ENCODE results near the gene CDCP1.

CDCP1 gene, protein sequence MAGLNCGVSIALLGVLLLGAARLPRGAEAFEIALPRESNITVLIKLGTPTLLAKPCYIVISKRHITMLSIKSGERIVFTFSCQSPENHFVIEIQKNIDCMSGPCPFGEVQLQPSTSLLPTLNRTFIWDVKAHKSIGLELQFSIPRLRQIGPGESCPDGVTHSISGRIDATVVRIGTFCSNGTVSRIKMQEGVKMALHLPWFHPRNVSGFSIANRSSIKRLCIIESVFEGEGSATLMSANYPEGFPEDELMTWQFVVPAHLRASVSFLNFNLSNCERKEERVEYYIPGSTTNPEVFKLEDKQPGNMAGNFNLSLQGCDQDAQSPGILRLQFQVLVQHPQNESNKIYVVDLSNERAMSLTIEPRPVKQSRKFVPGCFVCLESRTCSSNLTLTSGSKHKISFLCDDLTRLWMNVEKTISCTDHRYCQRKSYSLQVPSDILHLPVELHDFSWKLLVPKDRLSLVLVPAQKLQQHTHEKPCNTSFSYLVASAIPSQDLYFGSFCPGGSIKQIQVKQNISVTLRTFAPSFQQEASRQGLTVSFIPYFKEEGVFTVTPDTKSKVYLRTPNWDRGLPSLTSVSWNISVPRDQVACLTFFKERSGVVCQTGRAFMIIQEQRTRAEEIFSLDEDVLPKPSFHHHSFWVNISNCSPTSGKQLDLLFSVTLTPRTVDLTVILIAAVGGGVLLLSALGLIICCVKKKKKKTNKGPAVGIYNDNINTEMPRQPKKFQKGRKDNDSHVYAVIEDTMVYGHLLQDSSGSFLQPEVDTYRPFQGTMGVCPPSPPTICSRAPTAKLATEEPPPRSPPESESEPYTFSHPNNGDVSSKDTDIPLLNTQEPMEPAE

DNA sequence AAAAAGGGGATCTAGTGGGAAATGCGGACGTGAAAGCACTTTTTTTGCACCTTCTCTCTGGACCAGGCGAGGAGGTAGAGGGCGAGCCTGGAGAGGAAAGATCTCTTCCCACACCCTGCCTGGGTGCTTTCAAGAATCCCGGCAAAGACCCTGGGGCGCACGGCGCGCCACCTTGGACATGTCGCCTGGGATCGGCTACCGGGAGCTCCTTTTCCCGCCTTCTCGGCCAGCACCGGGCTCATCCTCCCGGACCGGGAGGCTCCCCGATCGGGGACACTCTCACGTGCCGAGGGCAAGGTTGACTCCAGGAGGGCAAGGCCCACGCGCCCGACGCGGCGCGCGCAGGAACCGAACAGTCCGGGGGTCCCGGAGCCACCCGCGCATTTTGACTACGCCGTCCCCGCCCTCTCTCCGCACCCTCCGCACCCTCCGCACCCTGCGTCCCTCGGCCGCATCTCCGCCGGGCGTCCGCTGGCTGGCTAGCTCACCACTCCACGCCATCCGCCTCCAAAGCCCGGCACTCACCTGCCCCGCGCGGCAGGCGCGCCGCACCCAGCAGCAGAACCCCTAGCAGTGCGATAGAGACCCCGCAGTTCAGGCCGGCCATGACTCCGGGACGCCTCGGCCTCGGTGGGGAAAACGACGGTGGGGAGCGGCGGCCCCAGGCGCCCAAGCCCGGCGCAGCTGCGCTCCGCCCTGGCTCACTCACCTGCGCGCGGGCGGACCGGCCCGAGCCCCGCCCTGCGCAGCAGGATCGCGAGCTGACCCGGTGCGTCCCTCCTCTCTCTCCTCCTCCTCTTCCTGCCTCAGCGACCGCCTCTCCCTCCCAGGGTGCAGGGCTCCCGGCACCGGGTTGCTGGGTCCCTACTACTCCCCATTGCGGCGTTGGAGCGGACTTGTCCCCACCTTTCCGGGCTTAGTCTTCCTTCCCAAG is at the start of gene CDCP1:
TSS of gene CDCP1 (minus strand) at position 698 of the 934 bp plus-strand sequence. CDS start at position 607, 91 bp downstream.
- no peak within 1 kb of the TSS for H2AFZ ChIP-seq (ENCODE audit: low read depth, low read length)
- H3K9me3 ChIP-seq (ENCODE audit: low read length), result peaks cover 7% of the 10 kb centered on the region
- peak within 1 kb of the TSS; percentile 1 for H3K4me3 ChIP-seq (ENCODE audit: low read length)
- peaks cover 39% of the 10 kb centered on the region for H3K27me3 ChIP-seq (ENCODE audit: insufficient read depth, low read length)
- H3K4me1 ChIP-seq (ENCODE audit: insufficient read depth, low read length), result no peaks in the 10 kb centered on the region
- H3K36me3 ChIP-seq (ENCODE audit: insufficient read depth, low read length), result no peaks in the 10 kb centered on the region

GRCh38 chr3:45194791-45195190 is 48.6 kb upstream of the CDCP1 start:
- no peaks in the 10 kb centered on the region for H3K9me3 ChIP-seq (ENCODE audit: low read length)
- peaks cover 2% of the 10 kb centered on the region for H3K4me1 ChIP-seq (ENCODE audit: insufficient read depth, low read length)
- no peaks in the 10 kb centered on the region for H3K36me3 ChIP-seq (ENCODE audit: insufficient read depth, low read length)
- no peaks in the 10 kb centered on the region for H3K27me3 ChIP-seq (ENCODE audit: insufficient read depth, low read length)
- no peak overlapping the region for H3K4me3 ChIP-seq (ENCODE audit: low read length)
- no peak overlapping the region for H2AFZ ChIP-seq (ENCODE audit: low read depth, low read length)

- Histone ChIP-seq H3K27me3 (ENCODE audit: insufficient read depth, low read length) (no peaks in the 10 kb centered on the region), H2AFZ (ENCODE audit: low read depth, low read length) (no peak overlapping the region), H3K36me3 (ENCODE audit: insufficient read depth, low read length) (no peaks in the 10 kb centered on the region), H3K4me3 (ENCODE audit: low read length) (no peak overlapping the region), H3K9me3 (ENCODE audit: low read length) (no peaks in the 10 kb centered on the region), H3K4me1 (ENCODE audit: insufficient read depth, low read length) (no peaks in the 10 kb centered on the region)
These were observed 45.8 kb upstream of the CDCP1 start for GRCh38 chr3:45191924-45192417.

- Histone ChIP-seq H3K4me3 (ENCODE audit: low read length) (no peak overlapping the region), H3K36me3 (ENCODE audit: insufficient read depth, low read length) (no peaks in the 10 kb centered on the region), H3K27me3 (ENCODE audit: insufficient read depth, low read length) (no peaks in the 10 kb centered on the region), H3K9me3 (ENCODE audit: low read length) (no peaks in the 10 kb centered on the region), H2AFZ (ENCODE audit: low read depth, low read length) (no peak overlapping the region), H3K4me1 (ENCODE audit: insufficient read depth, low read length) (no peaks in the 10 kb centered on the region)
These were observed 45.2 kb upstream of the CDCP1 start for GRCh38 chr3:45191424-45191823.

DNA sequence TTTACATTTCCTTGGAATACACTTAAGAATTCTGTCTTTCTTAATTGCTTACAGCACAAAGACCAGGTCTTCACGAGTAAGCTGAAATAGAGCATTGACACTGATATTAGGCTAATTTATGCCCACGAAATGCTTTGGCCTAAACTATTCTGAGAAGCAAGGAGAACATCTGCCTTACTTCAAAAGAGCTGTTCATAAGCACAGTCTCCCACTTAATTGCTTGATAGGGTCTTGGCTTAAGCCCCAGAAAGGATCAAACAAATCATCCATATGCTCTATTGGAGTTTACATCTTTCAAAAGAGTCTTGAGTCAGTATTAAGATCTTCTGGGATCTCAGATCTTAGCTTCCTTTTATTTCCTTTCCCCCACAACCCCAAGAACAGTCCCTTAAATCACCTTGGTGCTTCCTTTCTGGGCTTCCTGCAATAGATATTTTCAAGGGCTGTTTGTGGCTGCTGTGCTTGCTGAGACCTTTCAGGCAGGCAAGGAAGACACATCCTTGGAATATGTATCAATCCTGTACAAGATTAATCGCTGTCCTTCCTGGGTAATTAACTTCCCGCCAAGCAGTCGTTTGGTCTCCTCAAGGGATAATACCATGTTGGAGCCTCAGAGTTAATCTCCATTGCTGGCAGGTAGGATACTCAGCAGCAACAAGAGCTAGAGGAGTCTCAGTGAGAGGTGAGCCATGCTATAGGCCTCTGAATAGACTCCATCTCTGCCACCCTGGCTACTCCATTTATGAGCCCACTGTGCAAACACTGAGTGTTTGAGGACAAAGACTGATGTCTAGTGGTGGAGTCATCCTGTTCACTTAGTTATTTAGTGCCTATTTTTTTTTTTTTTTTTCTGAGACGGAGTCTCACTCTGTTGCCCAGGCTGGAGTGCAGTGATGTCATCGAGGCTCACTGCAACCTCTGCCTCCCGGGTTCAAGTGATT is 42.8 kb upstream of the CDCP1 start:
- Histone ChIP-seq H2AFZ (ENCODE audit: low read depth, low read length) (no peak overlapping the region), H3K9me3 (ENCODE audit: low read length) (no peaks in the 10 kb centered on the region), H3K36me3 (ENCODE audit: insufficient read depth, low read length) (no peaks in the 10 kb centered on the region), H3K27me3 (ENCODE audit: insufficient read depth, low read length) (no peaks in the 10 kb centered on the region), H3K4me1 (ENCODE audit: insufficient read depth, low read length) (no peaks in the 10 kb centered on the region), H3K4me3 (ENCODE audit: low read length) (no peak overlapping the region)

DNA sequence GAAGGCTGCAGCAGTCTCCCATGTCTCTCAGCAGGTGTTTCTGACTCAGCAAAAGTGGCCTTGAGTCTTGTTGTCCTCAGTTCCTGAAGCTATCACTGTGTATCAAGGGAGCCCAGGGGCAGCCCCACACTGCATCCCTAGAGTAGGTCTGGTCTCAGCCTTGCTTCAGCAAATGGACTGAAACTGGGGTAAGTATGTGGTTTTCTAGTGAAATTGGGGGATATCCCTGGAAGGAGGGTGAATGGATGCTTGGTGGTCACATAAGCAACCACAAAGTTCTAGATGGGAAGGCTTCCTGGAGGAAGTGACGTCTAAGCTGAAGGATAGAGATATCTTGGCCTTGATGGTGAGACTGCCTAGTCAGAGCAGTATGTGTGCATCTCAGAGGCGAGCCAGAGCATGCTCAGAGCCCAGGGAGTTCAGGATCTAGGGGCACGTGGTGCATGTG is 41.5 kb upstream of the CDCP1 start:
- peaks cover 10% of the 10 kb centered on the region for H3K4me1 ChIP-seq (ENCODE audit: insufficient read depth, low read length)
- H3K4me3 ChIP-seq (ENCODE audit: low read length), result no peak overlapping the region
- H3K9me3 ChIP-seq (ENCODE audit: low read length), result no peaks in the 10 kb centered on the region
- no peaks in the 10 kb centered on the region for H3K36me3 ChIP-seq (ENCODE audit: insufficient read depth, low read length)
- H2AFZ ChIP-seq (ENCODE audit: low read depth, low read length), result no peak overlapping the region
- no peaks in the 10 kb centered on the region for H3K27me3 ChIP-seq (ENCODE audit: insufficient read depth, low read length)

DNA sequence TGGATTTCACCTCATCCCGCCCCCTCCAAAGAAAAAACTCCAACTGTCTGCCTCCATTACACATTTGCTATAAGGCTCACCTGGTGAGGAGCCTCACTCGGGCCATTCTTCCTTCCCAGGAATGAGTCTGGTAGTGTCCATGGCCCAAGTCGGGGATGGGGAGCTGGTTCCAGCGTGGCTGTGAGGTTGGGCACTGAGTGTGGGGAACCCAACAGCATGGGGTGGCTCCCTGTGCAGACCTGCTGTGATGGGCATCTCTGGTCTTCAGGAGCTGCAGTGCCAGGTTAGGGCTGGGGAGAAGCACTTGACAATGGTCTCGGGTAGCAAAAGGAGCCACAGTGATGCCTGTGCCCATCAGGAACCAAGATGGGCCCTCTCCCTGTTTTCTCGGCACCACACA is 40.7 kb upstream of the CDCP1 start:
- H3K27me3 ChIP-seq (ENCODE audit: insufficient read depth, low read length), result no peaks in the 10 kb centered on the region
- H2AFZ ChIP-seq (ENCODE audit: low read depth, low read length), result no peak overlapping the region
- no peak overlapping the region for H3K4me3 ChIP-seq (ENCODE audit: low read length)
- H3K4me1 ChIP-seq (ENCODE audit: insufficient read depth, low read length), result peaks cover 10% of the 10 kb centered on the region
- no peaks in the 10 kb centered on the region for H3K9me3 ChIP-seq (ENCODE audit: low read length)
- H3K36me3 ChIP-seq (ENCODE audit: insufficient read depth, low read length), result no peaks in the 10 kb centered on the region

- Histone ChIP-seq H3K9me3 (ENCODE audit: low read length) (no peaks in the 10 kb centered on the region), H3K36me3 (ENCODE audit: insufficient read depth, low read length) (no peaks in the 10 kb centered on the region), H3K4me3 (ENCODE audit: low read length) (no peak overlapping the region), H3K4me1 (ENCODE audit: insufficient read depth, low read length) (peaks cover 10% of the 10 kb centered on the region), H3K27me3 (ENCODE audit: insufficient read depth, low read length) (no peaks in the 10 kb centered on the region), H2AFZ (ENCODE audit: low read depth, low read length) (no peak overlapping the region)
These were observed 39.3 kb upstream of the CDCP1 start for GRCh38 chr3:45185461-45185860.

GRCh38 chr3:45185052-45185451 is 38.9 kb upstream of the CDCP1 start:
- Histone ChIP-seq H3K27me3 (ENCODE audit: insufficient read depth, low read length) (no peaks in the 10 kb centered on the region), H3K4me3 (ENCODE audit: low read length) (no peak overlapping the region), H3K36me3 (ENCODE audit: insufficient read depth, low read length) (no peaks in the 10 kb centered on the region), H3K9me3 (ENCODE audit: low read length) (no peaks in the 10 kb centered on the region), H2AFZ (ENCODE audit: low read depth, low read length) (no peak overlapping the region), H3K4me1 (ENCODE audit: insufficient read depth, low read length) (peaks cover 10% of the 10 kb centered on the region)

GRCh38 chr3:45183872-45184262 is 37.7 kb upstream of the CDCP1 start:
- H3K27me3 ChIP-seq (ENCODE audit: insufficient read depth, low read length), result no peaks in the 10 kb centered on the region
- H3K36me3 ChIP-seq (ENCODE audit: insufficient read depth, low read length), result no peaks in the 10 kb centered on the region
- H3K4me3 ChIP-seq (ENCODE audit: low read length), result no peak overlapping the region
- H3K9me3 ChIP-seq (ENCODE audit: low read length), result no peaks in the 10 kb centered on the region
- H3K4me1 ChIP-seq (ENCODE audit: insufficient read depth, low read length), result peaks cover 10% of the 10 kb centered on the region
- no peak overlapping the region for H2AFZ ChIP-seq (ENCODE audit: low read depth, low read length)

DNA sequence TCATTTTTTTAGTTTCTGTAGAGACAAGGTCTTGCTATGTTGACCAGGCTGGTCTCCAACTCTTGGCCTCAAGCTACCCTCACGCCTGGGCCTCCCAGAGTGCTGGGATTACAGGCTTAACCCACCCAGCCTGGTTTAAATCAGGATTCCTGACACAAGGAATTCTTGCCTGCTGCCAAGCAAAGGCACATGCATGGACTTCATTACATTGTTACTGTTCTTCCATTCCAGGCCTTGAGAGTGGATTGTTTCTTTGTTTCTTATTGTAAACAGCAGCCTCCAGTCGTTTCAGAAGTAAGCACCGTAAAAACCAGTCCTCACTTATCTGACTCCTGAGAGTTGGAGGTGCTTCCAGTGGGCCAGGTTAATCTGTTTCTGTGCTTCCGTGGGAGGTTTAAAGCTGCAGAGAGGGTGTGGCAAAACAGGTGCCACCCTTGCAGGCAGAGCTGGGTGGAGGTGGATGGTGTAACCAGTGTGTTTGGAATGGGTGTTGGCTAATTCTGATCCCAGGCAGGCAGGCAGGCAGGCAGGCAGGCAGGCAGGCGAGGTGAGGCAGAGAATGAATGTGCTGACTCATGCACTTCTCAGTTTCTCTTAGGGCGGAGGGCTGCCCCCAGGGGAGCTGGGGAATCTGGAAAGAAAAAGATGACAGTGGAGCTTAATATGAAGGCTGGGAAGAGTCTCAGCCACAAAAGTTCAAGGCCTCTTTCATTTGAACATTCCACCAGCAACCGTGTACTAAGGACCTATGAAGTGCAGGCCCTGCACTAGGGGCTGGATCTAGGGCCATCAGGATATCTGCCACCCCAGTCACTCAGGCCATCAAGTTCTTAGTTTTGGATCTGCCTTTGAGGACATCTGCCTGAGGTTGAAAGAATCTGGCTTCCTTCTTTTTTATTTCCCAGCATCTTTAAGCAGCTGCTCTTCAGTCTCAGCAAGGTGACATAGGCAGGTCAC is 37.0 kb upstream of the CDCP1 start:
- Histone ChIP-seq H3K27me3 (ENCODE audit: insufficient read depth, low read length) (no peaks in the 10 kb centered on the region), H3K4me1 (ENCODE audit: insufficient read depth, low read length) (peaks cover 10% of the 10 kb centered on the region), H2AFZ (ENCODE audit: low read depth, low read length) (no peak overlapping the region), H3K4me3 (ENCODE audit: low read length) (no peak overlapping the region), H3K9me3 (ENCODE audit: low read length) (no peaks in the 10 kb centered on the region), H3K36me3 (ENCODE audit: insufficient read depth, low read length) (no peaks in the 10 kb centered on the region)
